Caco-2 (cell line): ENCODE measurements around the gene MEGF9. TPM values are rescaled to one million over a fixed set of nuclear protein-coding genes. Genes with fewer than 3 reads are reported as not detected.

Experiments
- BruUV-seq: library from RNA; stranded (reverse); fragments of 400-500 nt; replicated peaks from 2 replicates; lab custom pipeline; 2021; lab: Mats Ljungman, UMichigan
- CTCF ChIA-PET: fragments of 300-600 bp; sonication (Branson Sonifier 250); formaldehyde crosslinking; loops from one replicate; lab custom pipeline; 2022; ENCODE audit warnings: antibody characterized with exemption; lab: Charles Lee
- POLR2A ChIA-PET: fragments of 300-600 bp; sonication (Branson Sonifier 250); formaldehyde crosslinking; loops from one replicate; lab custom pipeline; 2022; ENCODE audit warnings: antibody characterized with exemption; lab: Charles Lee
- DNase-seq, 2 experiments: peaks; one replicate each; pipeline versions ENCODE4 v3.0.0 to v3.0.0-alpha.2; 2020 to 2022
- H3K27me3 ChIP-seq: replicated peaks from 2 replicates; pipeline ENCODE4 v1.6.0; 2011; ENCODE audit warnings: low read length; ENCODE audit not compliant: control insufficient read depth, insufficient read depth
- H3K36me3 ChIP-seq: 2 replicates; pipeline ENCODE4 v1.5.1; 2011; ENCODE audit warnings: low read length; ENCODE audit not compliant: control insufficient read depth, insufficient read depth
- H3K4me1 ChIP-seq: fragments of 250-450 bp; sonication (Bioruptor Pico); 2 replicates; pipeline ENCODE4 v1.5.1; 2020; ENCODE audit warnings: mild to moderate bottlenecking
- H3K4me3 ChIP-seq: 2 replicates; pipeline ENCODE4 v1.5.1; 2011; ENCODE audit warnings: low read depth, mild to moderate bottlenecking, control low read depth, low read length
- H3K9me3 ChIP-seq: fragments of 250-450 bp; sonication (Bioruptor Pico); 2 replicates; pipeline ENCODE4 v1.5.1; 2020; ENCODE audit warnings: mild to moderate bottlenecking, moderate library complexity
- H3K27ac Mint-ChIP-seq: one replicate; pipeline ENCODE4 v1.8.0; 2022; ENCODE audit warnings: mixed read lengths; ENCODE audit not compliant: unreplicated experiment
- H3K27me3 Mint-ChIP-seq: one replicate; pipeline ENCODE4 v1.8.0; 2022; ENCODE audit warnings: mixed read lengths; ENCODE audit not compliant: insufficient read depth, unreplicated experiment
- H3K36me3 Mint-ChIP-seq: one replicate; pipeline ENCODE4 v1.8.0; 2022; ENCODE audit warnings: mild to moderate bottlenecking, mixed read lengths; ENCODE audit not compliant: insufficient read depth, unreplicated experiment
- H3K4me1 Mint-ChIP-seq: one replicate; pipeline ENCODE4 v1.8.0; 2022; ENCODE audit warnings: low read depth, mixed read lengths; ENCODE audit not compliant: unreplicated experiment
- H3K4me3 Mint-ChIP-seq: one replicate; pipeline ENCODE4 v1.8.0; 2022; ENCODE audit warnings: mild to moderate bottlenecking, moderate library complexity, mixed read lengths; ENCODE audit not compliant: unreplicated experiment
- H3K9me3 Mint-ChIP-seq: one replicate; pipeline ENCODE4 v1.8.0; 2022; ENCODE audit warnings: mixed read lengths; ENCODE audit not compliant: unreplicated experiment
- CTCF ChIP-seq, 2 experiments: fragments of 200-600 bp in 1 of 2; IDR thresholded peaks; 1 replicate in 1 of 2; 2 replicates in 1 of 2; pipeline versions ENCODE4 v1.5.1 to v1.8.0; 2011 to 2022; ENCODE audit warnings: antibody characterized with exemption in 1 of 2, control low read depth in 1 of 2, inconsistent platforms in 1 of 2, low read depth in 1 of 2, low read length in 1 of 2, mild to moderate bottlenecking in 1 of 2, moderate library complexity in 1 of 2; ENCODE audit not compliant: insufficient read depth in 1 of 2, severe bottlenecking in 1 of 2, unreplicated experiment in 1 of 2
- intact Hi-C: fragments of 100-400 bp; cut with micrococcal nuclease; formaldehyde crosslinking; loops from one replicate; pipeline ENCODE4 v1.10.0; 2022; ENCODE audit not compliant: unreplicated experiment
- total RNA-seq: library from RNA; stranded (reverse); gene quantifications from 2 replicates; pipeline ENCODE4 v1.2.3, GENCODE V29; 2022

MEGF9 gene
- total RNA-seq, 1 experiment from 2014 or later, result 2.9 TPM

- no peaks in the 10 kb centered on the region for H3K9me3 Mint-ChIP-seq
- no peak overlapping the region for H3K4me3 Mint-ChIP-seq
- Histone ChIP-seq H3K4me3 (no peak overlapping the region), H3K27me3 (no peaks in the 10 kb centered on the region), H3K4me1 (peaks cover 18% of the 10 kb centered on the region), H3K36me3 (no peaks in the 10 kb centered on the region), H3K9me3 (no peaks in the 10 kb centered on the region)
- ChIA-PET CTCF (no interaction called here), POLR2A (interaction anchor here (0.6 kb wide), 1 partner anchor 23 kb away, joined by 3 read pairs; no protein-coding TSS in a partner anchor)
- no TSS peak for BruUV-seq
- no peak for DNase-seq
- no peak overlapping the region for H3K27ac Mint-ChIP-seq
- peaks cover 6% of the 10 kb centered on the region for H3K36me3 Mint-ChIP-seq
- TF ChIP-seq CTCF (IDR thresholded peaks at IDR 0.05; ENCODE audit: insufficient read depth in 1 of 2, low read depth in 1 of 2, low read length in 1 of 2, severe bottlenecking in 1 of 2, unreplicated experiment in 1 of 2), result no peak
- intact Hi-C loops, result no loop called here
- H3K4me1 Mint-ChIP-seq, result no peaks in the 10 kb centered on the region
- H3K27me3 Mint-ChIP-seq, result no peaks in the 10 kb centered on the region
Observed at GRCh38 chr9:120717176-120717575, 2.9 kb upstream of the MEGF9 start.

- peaks cover 19% of the 10 kb centered on the region for H3K4me1 ChIP-seq
- no peaks in the 10 kb centered on the region for H3K36me3 ChIP-seq
- Mint-ChIP-seq H3K4me3 (peak overlapping the region; percentile 16), H3K4me1 (no peaks in the 10 kb centered on the region), H3K9me3 (no peaks in the 10 kb centered on the region), H3K36me3 (peaks cover 6% of the 10 kb centered on the region), H3K27ac (no peak overlapping the region), H3K27me3 (no peaks in the 10 kb centered on the region)
- H3K9me3 ChIP-seq, result no peaks in the 10 kb centered on the region
- H3K27me3 ChIP-seq, result no peaks in the 10 kb centered on the region
- ChIA-PET CTCF (no interaction called here), POLR2A (no interaction called here)
- no peak for TF ChIP-seq CTCF (IDR thresholded peaks at IDR 0.05; ENCODE audit: insufficient read depth in 1 of 2, low read depth in 1 of 2, low read length in 1 of 2, severe bottlenecking in 1 of 2, unreplicated experiment in 1 of 2)
- H3K4me3 ChIP-seq, result no peak overlapping the region
- no TSS peak for BruUV-seq
- no peak for DNase-seq
- intact Hi-C loops, result no loop called here
Observed at GRCh38 chr9:120716483-120716882, 2.2 kb upstream of the MEGF9 start.

GRCh38 chr9:120715389-120715924 is 1.2 kb upstream of the MEGF9 start:
- H3K27me3 Mint-ChIP-seq, result no peaks in the 10 kb centered on the region
- Histone ChIP-seq H3K4me3 (no peak overlapping the region), H3K4me1 (peaks cover 19% of the 10 kb centered on the region), H3K27me3 (no peaks in the 10 kb centered on the region), H3K36me3 (no peaks in the 10 kb centered on the region), H3K9me3 (no peaks in the 10 kb centered on the region)
- no peaks in the 10 kb centered on the region for H3K4me1 Mint-ChIP-seq
- intact Hi-C loops, result loop anchor here (2.0 kb wide), 2 partner anchors 15 to 97 kb away; no protein-coding TSS in a partner anchor
- DNase-seq, result no peak
- TF ChIP-seq CTCF (IDR thresholded peaks at IDR 0.05; ENCODE audit: insufficient read depth in 1 of 2, low read depth in 1 of 2, low read length in 1 of 2, severe bottlenecking in 1 of 2, unreplicated experiment in 1 of 2), result no peak
- H3K9me3 Mint-ChIP-seq, result no peaks in the 10 kb centered on the region
- H3K4me3 Mint-ChIP-seq, result peak overlapping the region; percentile 85
- H3K27ac Mint-ChIP-seq, result no peak overlapping the region
- POLR2A ChIA-PET, result interaction anchor here (0.6 kb wide), 1 partner anchor 15 kb away, joined by 6 read pairs; no protein-coding TSS in a partner anchor
- BruUV-seq, result no TSS peak
- H3K36me3 Mint-ChIP-seq, result peaks cover 6% of the 10 kb centered on the region
- CTCF ChIA-PET, result interaction anchor here (0.6 kb wide), 2 partner anchors 15 to 22 kb away, joined by 4 read pairs; no protein-coding TSS in a partner anchor
